K562 (cell line): Measurements from ENCODE around the gene KLHL22. TPM values are rescaled to one million over a fixed set of nuclear protein-coding genes. Genes with fewer than 3 reads are reported as not detected.

ENCODE experiments used
- ATAC-seq: fragments of 200-7000 bp; cut with Tn5 transposase; 3 replicates; pipeline ENCODE4 v1.9.1; 2020; ENCODE audit warnings: moderate library complexity
- BruUV-seq: library from RNA; stranded (reverse); fragments of 400-500 nt; replicated peaks from 2 replicates; lab custom pipeline; 2021; lab: Mats Ljungman, UMichigan
- CTCF ChIA-PET: fragments of 300-600 bp; formaldehyde crosslinking; extraction: SDS; loops from one replicate; lab custom pipeline; 2021; ENCODE audit warnings: low intra/inter-chr PET ratio; lab: Yijun Ruan, JAX
- POLR2A ChIA-PET: fragments of 300-600, 350-650 bp; sonication (Branson Sonifier 250); formaldehyde crosslinking; extraction: SDS; loops from one replicate; lab custom pipeline; 2021; ENCODE audit warnings: antibody characterized with exemption, inconsistent platforms; lab: Yijun Ruan, JAX
- DNase-seq, 4 experiments: peaks; one replicate each; pipeline versions ENCODE4 v3.0.0 to v3.0.0-alpha.2; 2011 to 2018; ENCODE audit warnings: low spot score in 3 of 4, mixed read lengths in 3 of 4; ENCODE audit errors: extremely low read depth in 1 of 4
- FAIRE-seq: peaks from 2 replicates; lab custom pipeline; 2011; peaks lifted over from hg19 to GRCh38; lab: Jason Lieb, UNC
- H2AFZ ChIP-seq: 2 replicates; pipeline ENCODE4 v1.6.0; 2011; ENCODE audit warnings: low read depth, low read length, control low read depth, inconsistent platforms
- H3K27ac ChIP-seq: fragments of 200-600 bp; 3 replicates; pipeline ENCODE4 v1.8.0; 2011; ENCODE audit warnings: low read depth, mild to moderate bottlenecking, control low read depth, inconsistent platforms, low read length, moderate library complexity, mixed read lengths; ENCODE audit errors: extremely low read depth
- H3K27me3 ChIP-seq, 2 experiments: fragments of 300-600 bp in 1 of 2; 2 replicates in 1 of 2; 3 replicates in 1 of 2; pipeline versions ENCODE4 v1.6.0 to v1.8.0; 2011; ENCODE audit warnings: inconsistent platforms in 2 of 2, low read length in 2 of 2, mild to moderate bottlenecking in 1 of 2, mixed read lengths in 1 of 2, moderate library complexity in 1 of 2; ENCODE audit not compliant: control insufficient read depth in 2 of 2, insufficient read depth in 2 of 2
- H3K36me3 ChIP-seq: fragments of 300-600 bp; 3 replicates; pipeline ENCODE4 v1.8.0; 2011; ENCODE audit warnings: mild to moderate bottlenecking, low read length, inconsistent platforms; ENCODE audit not compliant: control insufficient read depth, insufficient read depth
- H3K4me1 ChIP-seq, 2 experiments: fragments of 200-600 bp in 1 of 2; replicated peaks in 1 of 2; 2 replicates in 1 of 2; 3 replicates in 1 of 2; pipeline versions ENCODE4 v1.5.1 to v1.8.0; 2011; ENCODE audit warnings: inconsistent platforms in 2 of 2, low read length in 2 of 2, mild to moderate bottlenecking in 1 of 2, mixed read lengths in 1 of 2, moderate library complexity in 1 of 2; ENCODE audit not compliant: control insufficient read depth in 2 of 2, insufficient read depth in 2 of 2
- H3K4me2 ChIP-seq: 2 replicates; pipeline ENCODE4 v1.6.1; 2011; ENCODE audit warnings: low read length, control low read depth, inconsistent platforms, mixed read lengths; ENCODE audit not compliant: insufficient read depth
- H3K4me3 ChIP-seq: fragments of 200-600 bp; sonication (generic), shearing (Covaris generic); 2 replicates; pipeline ENCODE4 v1.5.1; 2016; ENCODE audit warnings: control low read depth, inconsistent platforms
- H3K79me2 ChIP-seq: fragments of 200-600 bp; 3 replicates; pipeline ENCODE4 v1.8.0; 2011; ENCODE audit warnings: low read length, inconsistent platforms; ENCODE audit not compliant: control insufficient read depth, insufficient read depth
- H3K9ac ChIP-seq, 2 experiments: 2 replicates each; pipeline versions ENCODE4 v1.6.0 to v1.6.1; 2011; ENCODE audit warnings: low read depth in 2 of 2, low read length in 2 of 2, control low read depth in 1 of 2, inconsistent platforms in 1 of 2, mild to moderate bottlenecking in 1 of 2, mixed read lengths in 1 of 2; ENCODE audit not compliant: insufficient read depth in 1 of 2
- H3K9me1 ChIP-seq: one replicate; pipeline ENCODE4 v1.6.0; 2011; ENCODE audit warnings: inconsistent platforms, mild to moderate bottlenecking, low read length, moderate library complexity; ENCODE audit not compliant: control insufficient read depth, insufficient read depth
- H3K9me3 ChIP-seq: replicated peaks from 2 replicates; pipeline ENCODE4 v1.5.1; 2011; ENCODE audit warnings: low read depth, low read length, inconsistent platforms; ENCODE audit not compliant: control insufficient read depth, insufficient read depth
- H4K20me1 ChIP-seq: replicated peaks from 2 replicates; pipeline ENCODE4 v1.6.1; 2011; ENCODE audit warnings: low read length, inconsistent platforms, mixed read lengths; ENCODE audit not compliant: control insufficient read depth, insufficient read depth
- BHLHE40 ChIP-seq: IDR thresholded peaks from 2 replicates; pipeline ENCODE4 v1.6.1; 2011; ENCODE audit warnings: low read length, improper control_type of control experiment
- FOSL1 ChIP-seq: fragments of 200-800 bp; sonication (Bioruptor generic); conservative IDR thresholded peaks from 2 replicates; pipeline ENCODE4 v1.6.1; 2016; ENCODE audit warnings: missing genetic modification characterization, missing compliant biosample characterization
- GTF3C2 ChIP-seq: IDR thresholded peaks from 3 replicates; pipeline ENCODE4 v1.6.1; 2011; ENCODE audit warnings: borderline replicate concordance, mild to moderate bottlenecking, moderate library complexity; ENCODE audit not compliant: insufficient read length; ENCODE audit errors: extremely low read depth
- HCFC1 ChIP-seq: IDR thresholded peaks from 2 replicates; pipeline ENCODE4 v1.6.1; 2012; ENCODE audit warnings: low read depth, low read length, improper control_type of control experiment
- HMG20B ChIP-seq: fragments of 250-450 bp; sonication (Bioruptor Pico); IDR thresholded peaks from 2 replicates; pipeline ENCODE4 v1.5.0; 2021; ENCODE audit warnings: mild to moderate bottlenecking
- HOMEZ ChIP-seq: fragments of 250-450 bp; sonication (Bioruptor Pico); IDR thresholded peaks from 2 replicates; pipeline ENCODE4 v1.4.0; 2020; ENCODE audit warnings: mild to moderate bottlenecking, moderate library complexity
- MAFF ChIP-seq: IDR thresholded peaks from 2 replicates; pipeline ENCODE4 v1.6.1; 2012; ENCODE audit warnings: low read length, improper control_type of control experiment
- MAFK ChIP-seq: IDR thresholded peaks from 2 replicates; pipeline ENCODE4 v1.6.1; 2011; ENCODE audit warnings: low read length, improper control_type of control experiment
- MED1 ChIP-seq: sonication (generic); formaldehyde crosslinking; IDR thresholded peaks from 2 replicates; pipeline ENCODE4 v1.8.1; 2023; ENCODE audit warnings: missing genetic modification reagents, borderline replicate concordance
- POLR2B ChIP-seq: fragments of 450-650 bp; IDR thresholded peaks from 2 replicates; pipeline ENCODE4 v1.6.1; 2018; ENCODE audit warnings: low read depth; ENCODE audit not compliant: partially characterized antibody
- RCOR1 ChIP-seq, 2 experiments: IDR thresholded peaks; 2 replicates each; pipeline ENCODE4 v1.6.1; 2012; ENCODE audit warnings: low read depth in 2 of 2, low read length in 2 of 2, borderline replicate concordance in 1 of 2, improper control_type of control experiment in 1 of 2
- TBL1XR1 ChIP-seq, 2 experiments: IDR thresholded peaks; 2 replicates each; pipeline ENCODE4 v1.6.1; 2012; ENCODE audit warnings: improper control_type of control experiment in 2 of 2, low read length in 2 of 2, mild to moderate bottlenecking in 1 of 2
- TEAD1 ChIP-seq, 2 experiments: fragments of 450-650 bp in 1 of 2; sonication (generic) in 1 of 2; formaldehyde crosslinking; IDR thresholded peaks; 2 replicates each; pipeline versions ENCODE4 v1.4.0 to v1.8.0; 2020 to 2022; ENCODE audit warnings: mild to moderate bottlenecking in 2 of 2, missing genetic modification reagents in 1 of 2
- ZC3H11A ChIP-seq: IDR thresholded peaks from 2 replicates; pipeline ENCODE4 v1.6.1; 2012; ENCODE audit warnings: low read depth, low read length, improper control_type of control experiment
- ZNF140 ChIP-seq: fragments of 250-450 bp; sonication (Bioruptor Pico); IDR thresholded peaks from 2 replicates; pipeline ENCODE4 v1.8.0; 2021; ENCODE audit warnings: moderate library complexity, mild to moderate bottlenecking, inconsistent platforms
- ZNF354B ChIP-seq: fragments of 250-450 bp; sonication (Bioruptor Pico); IDR thresholded peaks from 2 replicates; pipeline ENCODE4 v1.4.0; 2020
- ZNF507 ChIP-seq: conservative IDR thresholded peaks from 2 replicates; pipeline ENCODE4 v1.6.1; 2017; ENCODE audit warnings: missing genetic modification characterization, missing compliant biosample characterization
- ZNF696 ChIP-seq: fragments of 250-450 bp; sonication (Bioruptor Pico); conservative IDR thresholded peaks from 2 replicates; pipeline ENCODE4 v1.4.0; 2020; ENCODE audit warnings: mild to moderate bottlenecking, moderate library complexity
- WGBS: fragments of 100-300 bp; shearing (Covaris generic); methylation state at CpG from one replicate; pipeline ENCODE4 v1.1.6; 2016; ENCODE audit warnings: low coverage, mixed read lengths; ENCODE audit not compliant: insufficient coverage; ENCODE audit errors: missing lambda C conversion rate; 5-methylcytosine and 5-hydroxymethylcytosine counted together
- in situ Hi-C: fragments of 300-500 bp; cut with MboI; formaldehyde crosslinking; loops from 4 replicates; pipeline ENCODE4 v1.15.0; 2018; ENCODE audit warnings: inconsistent platforms, mixed read lengths
- intact Hi-C: fragments of 100-400 bp; cut with micrococcal nuclease; formaldehyde crosslinking; loops from 2 replicates; pipeline ENCODE4 v1.14.2; 2022
- polyA plus RNA-seq, 8 experiments: library from polyadenylated mRNA; depleted of rRNA in 4 of 8; stranded (reverse) in 5 of 8; unstranded in 3 of 8; fragments of >200 nt; fragmentation: Nextera tagmentation in 2 of 8; fragmentation: Illumina TruSeq in 1 of 8; extraction: Ambion mirVana in 2 of 8; extraction: Trizol in 1 of 8; gene quantifications; 2 replicates each; pipeline versions ENCODE4 v1.2.1 to v1.2.3, GENCODE V29; 2011 to 2014; ENCODE audit warnings: inconsistent platforms in 1 of 8, missing spikeins in 1 of 8
- total RNA-seq, 7 experiments: library from RNA; depleted of rRNA in 6 of 7; stranded (reverse); fragments of >200 nt in 6 of 7; fragmentation: Illumina TruSeq in 2 of 7; extraction: Trizol in 2 of 7; gene quantifications; 2 replicates each; pipeline versions ENCODE4 v1.2.1 to v1.2.3, GENCODE V29; 2011 to 2021; ENCODE audit warnings: low replicate concordance in 1 of 7

The KLHL22 gene
- total and polyA plus RNA-seq, 9 of the 15 experiments (the other 6 are each of a cell fraction or from before 2014, with no cell fraction given) = 1.3 to 25.6 (median 15.2) TPM

DNA sequence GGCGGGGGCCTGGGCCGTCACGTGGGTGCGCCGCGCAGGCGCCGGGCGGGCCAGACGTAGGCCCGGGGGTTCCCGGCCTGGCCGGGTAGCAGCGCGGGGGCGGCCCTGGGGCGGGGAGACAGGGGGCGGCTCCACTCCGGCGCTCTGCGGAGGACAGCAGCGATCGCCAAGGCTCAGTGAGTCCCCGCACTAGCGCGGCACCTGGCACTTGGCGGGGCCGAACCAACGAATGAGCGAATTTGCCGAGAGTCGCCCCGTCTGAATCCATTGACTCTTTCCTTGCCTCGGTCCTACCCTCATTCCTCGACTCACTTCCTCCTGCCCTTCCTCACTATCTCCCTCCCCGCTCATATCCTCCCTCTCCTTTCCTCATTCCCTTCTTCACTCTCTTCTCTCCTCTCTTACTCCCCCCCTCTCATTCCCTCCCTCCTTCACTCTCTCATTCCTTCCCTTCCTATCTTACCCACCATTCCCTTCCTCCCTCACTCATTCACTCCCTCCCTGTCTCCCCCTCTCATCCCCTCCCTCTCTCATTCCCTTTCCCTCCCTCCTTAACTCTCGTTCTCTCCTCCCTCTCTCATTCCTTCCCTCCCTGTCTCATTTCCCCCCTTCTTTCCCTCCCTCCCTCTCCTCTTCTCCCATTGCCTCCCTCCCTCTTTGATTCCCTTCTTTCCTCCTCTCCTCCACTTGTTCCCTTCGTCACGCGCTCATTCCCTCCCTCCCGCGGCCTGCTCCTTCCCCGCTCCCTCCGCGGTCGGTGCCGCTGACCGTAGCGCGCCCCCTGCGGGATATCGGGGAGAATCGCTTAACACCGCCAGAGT lies 476 bp upstream of the KLHL22 start:
- Histone ChIP-seq H2AFZ (peak overlapping the region; percentile 98), H3K9ac (peak overlapping the region; percentile 79 to 91), H3K79me2 (peaks cover 29% of the 10 kb centered on the region), H3K9me3 (no peaks in the 10 kb centered on the region), H3K4me3 (peak overlapping the region; percentile 46), H3K27me3 (no peaks in the 10 kb centered on the region; a peak in 1 of 5 replicates), H3K9me1 (peaks cover 7% of the 10 kb centered on the region), H3K4me1 (peaks cover 15 to 40% of the 10 kb centered on the region in 2 experiments), H4K20me1 (peaks cover 29% of the 10 kb centered on the region), H3K27ac (peak overlapping the region; percentile 81), H3K4me2 (peak overlapping the region; percentile 96), H3K36me3 (no peaks in the 10 kb centered on the region)
- ChIA-PET CTCF (interaction anchor here (0.6 to 3.2 kb wide), 12 partner anchors 11 to 211 kb away, joined by 3 to 59 read pairs (median 4); partner anchors contain the start of gene MED15), POLR2A (interaction anchor here (0.6 to 6.2 kb wide), 7 partner anchors 8 to 1049 kb away, joined by 3 to 74 read pairs (median 6); partner anchors contain the start of gene MED15)
- DNase-seq (peak; percentile 100), ATAC-seq (peak; percentile 97), FAIRE-seq (peak; percentile 92)
- no TSS peak for BruUV-seq
- in situ Hi-C loops = no loop called here
- intact Hi-C loops = loop anchor here (1.0 to 2.0 kb wide), 5 partner anchors 12 to 176 kb away; partner anchors contain the start of gene DGCR6L
- under 1% methylated on average over 54 of the region's 54 CpGs for WGBS
- TF ChIP-seq ZNF507 (no peak), ZC3H11A (peak; percentile 43; the same call in 1 of the 2 replicates), MAFK (peak; percentile 55; the same call in 1 of the 2 replicates), FOSL1 (tag) (no peak), BHLHE40 (peak; percentile 86), MAFF (no peak; the same call in 1 of the 2 replicates), ZNF140 (CRISPR knock-in tag) (no peak), MED1 (no peak), HMG20B (no peak), ZNF354B (peak; percentile 23; the same call in 1 of the 2 replicates), RCOR1 (IDR thresholded peaks at IDR 0.05; ENCODE audit: borderline replicate concordance in 1 of 2, low read depth in 2 of 2, low read length in 2 of 2) (peak; percentile 86 to 95), ZNF696 (CRISPR knock-in tag) (peak; percentile 57; the same call in 1 of the 2 replicates), GTF3C2 (peak; percentile 21), TBL1XR1 (IDR thresholded peaks at IDR 0.05; ENCODE audit: low read length in 2 of 2) (peak; percentile 83 to 93), HCFC1 (peak; percentile 70), HOMEZ (peak; percentile 80), POLR2B (no peak), TEAD1 (CRISPR knock-in tag; IDR thresholded peaks at IDR 0.05) (peak in 1 of 2 experiments; percentile 89; a peak in 2 of 4 replicates)
